ENCODE results near the gene MTHFD2L.
A peak's percentile ranks its signal among the peaks of the same experiment; 100 is the strongest.
"Not testable (repeated sequence)": the region's sequence is repeated elsewhere in the genome, so short reads cannot be mapped to it uniquely, and the experiment has no call there.

Gene MTHFD2L

DNA sequence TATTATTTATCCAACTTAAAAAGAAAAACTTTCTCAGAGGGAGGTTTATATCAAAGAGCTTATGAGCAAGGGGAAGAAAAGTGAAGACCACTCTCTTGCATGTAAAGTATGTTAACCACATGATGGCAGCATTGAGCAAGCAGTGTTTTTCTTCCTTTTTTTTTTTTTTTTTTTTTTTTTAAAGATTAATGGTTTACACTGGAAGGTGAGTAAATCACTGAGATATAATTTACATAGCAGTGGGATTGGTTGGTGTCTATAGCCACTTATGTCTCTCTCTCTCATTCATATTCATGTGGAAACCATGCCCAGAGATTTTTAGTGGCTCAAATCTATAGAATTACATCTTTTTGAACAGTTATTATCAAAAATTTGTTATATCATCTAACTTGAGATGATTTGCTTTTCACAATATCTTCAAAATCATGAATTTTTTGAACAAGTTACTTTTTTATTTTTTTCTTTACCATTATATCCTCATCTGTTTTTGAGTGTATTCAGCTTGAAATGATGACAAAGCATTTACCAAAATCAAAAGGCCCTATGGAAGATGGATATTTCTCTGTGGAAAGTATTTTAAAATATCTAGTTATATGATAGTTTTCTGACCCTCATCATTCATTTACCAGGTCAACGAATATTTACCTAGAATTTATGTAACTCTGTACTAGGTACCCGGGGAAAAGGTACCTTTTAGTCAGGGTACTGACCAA is 31.6 kb downstream of the MTHFD2L start:
- DNase-seq (ENCODE audit: low spot score): no peak

DNA sequence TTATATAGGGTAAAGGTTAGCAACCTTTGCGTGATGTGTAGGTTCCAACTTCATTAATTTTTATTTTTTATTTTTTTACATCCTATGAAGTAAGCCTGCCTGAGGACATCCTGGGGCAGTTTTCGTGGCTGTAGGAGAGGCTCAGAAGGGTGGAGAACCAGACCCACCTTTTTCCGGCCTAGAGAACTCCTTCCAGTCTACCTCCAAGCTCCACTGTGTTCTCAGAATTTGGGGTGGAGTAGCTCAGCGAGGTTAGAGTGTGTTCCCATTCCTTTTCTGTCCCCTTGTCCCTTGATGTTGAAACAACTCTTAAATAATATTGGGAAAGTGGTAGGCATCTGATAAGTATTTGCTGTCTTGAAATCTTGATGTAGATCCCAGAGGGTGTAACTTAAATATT is 32.4 kb downstream of the MTHFD2L start:
- DNase-seq (ENCODE audit: low spot score): no peak

DNA sequence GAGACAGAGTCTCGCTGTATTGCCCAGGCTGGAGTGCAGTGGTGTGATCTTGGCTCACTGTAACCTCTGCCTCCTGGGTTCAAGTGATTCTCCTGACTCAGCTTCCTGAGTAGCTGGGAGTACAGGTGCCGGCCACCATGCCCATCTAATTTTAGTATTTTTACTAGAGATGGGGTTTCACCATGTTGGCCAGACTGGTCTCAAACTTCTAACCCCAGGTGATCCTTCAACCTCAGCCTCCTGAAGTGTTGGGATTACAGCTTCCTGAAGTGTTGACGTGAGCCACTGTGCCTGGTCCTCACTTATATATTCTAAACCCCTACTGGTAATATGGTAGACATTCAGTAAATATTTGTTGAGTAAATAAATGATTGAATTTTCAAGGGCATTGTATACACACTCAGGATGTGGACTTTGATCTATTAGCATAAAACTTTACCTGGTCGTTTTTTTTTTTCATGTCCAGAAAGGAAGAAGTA is 33.0 kb downstream of the MTHFD2L start:
- no peak for DNase-seq (ENCODE audit: low spot score)

DNA sequence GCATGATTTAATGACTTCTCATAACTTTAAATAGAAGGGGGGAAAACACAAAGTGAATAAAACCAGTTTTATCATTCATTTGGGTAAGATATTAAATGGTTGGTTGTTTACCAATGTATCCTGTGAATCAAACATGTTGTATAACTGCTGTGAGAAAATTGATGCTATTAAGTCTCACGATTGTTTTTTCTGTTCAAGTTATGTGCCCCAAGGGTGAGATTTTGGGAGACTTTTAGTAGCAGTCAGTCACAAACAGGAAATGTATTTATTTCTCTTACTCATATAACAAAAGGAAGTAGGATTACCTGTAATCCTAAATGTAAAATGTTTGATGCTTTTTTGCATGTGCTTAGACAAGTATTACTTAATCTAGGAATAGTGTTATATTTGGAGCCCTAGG is 39.2 kb downstream of the MTHFD2L start:
- DNase-seq (ENCODE audit: low spot score): no peak

DNA sequence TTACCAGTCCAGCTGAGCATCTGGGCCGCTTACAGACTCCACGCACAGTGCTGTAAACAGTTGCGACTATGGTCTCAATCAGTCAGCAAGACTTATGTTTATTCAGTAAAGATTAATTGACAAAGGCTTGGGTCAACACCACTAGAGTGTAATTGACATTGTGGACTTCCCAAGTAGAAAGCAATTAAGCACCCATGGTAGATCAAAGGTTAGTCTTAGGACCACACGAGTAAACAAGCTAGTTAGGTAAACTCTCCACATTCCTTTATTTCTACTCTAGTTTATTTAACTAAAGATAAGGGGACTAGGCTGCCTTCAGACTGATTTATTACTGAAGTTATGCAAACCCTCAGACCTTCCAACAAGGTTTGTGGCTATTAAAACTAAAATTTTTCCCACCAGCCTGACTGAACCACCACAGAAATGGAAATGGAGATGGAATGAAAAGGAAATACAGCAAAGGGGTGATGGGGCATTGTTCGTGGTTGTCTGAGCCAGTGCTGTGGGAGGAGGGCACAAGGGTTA is 44.2 kb downstream of the MTHFD2L start:
- DNase-seq (ENCODE audit: low spot score): no peak

DNA sequence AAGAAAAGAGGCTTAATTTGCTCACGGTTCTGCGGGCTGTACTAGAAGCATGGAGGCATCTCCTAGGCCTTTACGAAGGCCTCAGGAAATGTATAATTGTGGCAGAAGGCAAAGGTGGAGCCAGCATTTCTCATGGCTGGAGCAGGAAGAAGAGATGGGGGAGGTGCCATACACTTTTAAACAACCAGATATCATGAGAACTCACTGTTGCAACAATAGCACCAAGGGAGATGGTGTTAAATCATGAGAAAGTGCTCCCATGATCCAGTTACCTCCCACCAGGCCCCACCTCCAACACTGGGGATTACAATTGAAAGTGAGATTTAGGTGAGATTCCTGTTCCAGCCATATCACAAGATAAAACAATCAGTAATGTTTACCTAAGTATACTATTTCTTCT is 45.5 kb downstream of the MTHFD2L start:
- DNase-seq (ENCODE audit: low spot score): no peak

DNA sequence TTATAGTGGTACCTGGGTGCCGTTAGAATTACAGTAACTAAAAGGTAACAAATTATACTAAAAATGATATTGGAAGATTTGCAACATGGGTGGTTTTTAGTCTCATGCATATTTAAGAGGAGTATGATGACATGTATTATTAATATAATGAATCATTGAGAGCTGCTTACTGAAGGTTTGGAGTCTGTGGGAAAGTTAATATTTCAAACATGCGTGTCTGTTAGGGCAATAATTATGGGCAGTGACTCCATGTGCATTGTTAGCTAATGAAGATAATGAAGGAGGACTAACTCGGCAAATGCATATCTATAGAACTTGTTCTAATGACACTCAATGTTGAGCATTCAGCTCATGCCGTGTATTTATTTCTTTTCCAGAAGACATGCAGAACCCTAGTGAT is 47.1 kb downstream of the MTHFD2L start:
- DNase-seq (ENCODE audit: low spot score): no peak

DNA sequence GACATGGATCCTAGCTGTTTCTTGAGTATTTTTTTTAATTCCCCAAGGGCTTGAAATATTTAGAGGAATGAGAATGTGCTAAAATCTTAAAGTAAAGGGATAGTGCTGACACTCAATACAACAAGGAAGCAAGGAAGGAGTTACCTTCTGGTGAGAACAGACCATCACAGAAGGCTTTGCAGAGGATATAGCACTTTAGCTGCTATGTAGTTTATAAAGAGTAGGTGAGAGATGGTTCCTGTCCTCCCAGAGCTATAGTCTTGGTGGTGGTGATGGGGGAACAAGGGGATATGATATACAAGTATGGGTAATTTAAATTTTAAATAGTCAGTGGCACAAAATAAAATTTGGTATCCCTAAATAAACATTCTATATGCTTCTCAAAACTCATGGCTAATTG is 47.6 kb downstream of the MTHFD2L start:
- no peak for DNase-seq (ENCODE audit: low spot score)

DNA sequence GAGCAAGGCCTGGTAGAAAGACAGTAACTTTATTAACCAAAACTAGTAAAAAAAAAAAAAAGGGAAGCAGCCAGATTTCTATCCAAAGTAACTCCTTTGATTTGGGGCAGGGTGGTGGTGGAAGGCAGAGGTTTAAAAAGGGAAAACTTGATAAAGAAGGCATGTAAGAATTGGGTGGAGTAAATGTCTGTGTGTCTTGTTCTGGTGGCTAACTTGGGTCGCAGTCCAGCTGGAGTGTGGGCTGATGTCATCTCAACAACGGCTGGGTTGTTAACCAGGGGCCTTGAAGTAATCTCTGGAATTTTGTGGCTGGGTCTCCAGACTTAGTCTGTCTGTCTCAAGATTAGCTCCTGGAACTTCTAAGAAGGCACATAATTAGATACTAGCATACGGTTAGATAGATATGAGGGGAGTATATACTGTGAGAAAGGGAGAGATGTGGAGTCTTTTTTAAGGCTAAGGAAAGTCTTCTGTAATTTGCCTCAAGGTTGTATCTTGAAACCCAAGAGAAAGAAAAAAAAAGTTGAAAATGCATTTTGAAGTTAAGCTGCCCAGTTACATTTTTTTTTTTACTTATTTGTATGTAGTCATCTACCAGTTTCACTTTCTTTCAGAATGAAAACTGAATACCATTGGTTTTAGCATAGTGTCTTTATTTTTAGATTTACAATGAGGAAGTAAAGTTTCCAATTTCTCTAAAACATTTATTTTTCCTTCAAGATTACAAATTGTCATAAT is 48.3 kb downstream of the MTHFD2L start:
- DNase-seq (ENCODE audit: low spot score): no peak

DNA sequence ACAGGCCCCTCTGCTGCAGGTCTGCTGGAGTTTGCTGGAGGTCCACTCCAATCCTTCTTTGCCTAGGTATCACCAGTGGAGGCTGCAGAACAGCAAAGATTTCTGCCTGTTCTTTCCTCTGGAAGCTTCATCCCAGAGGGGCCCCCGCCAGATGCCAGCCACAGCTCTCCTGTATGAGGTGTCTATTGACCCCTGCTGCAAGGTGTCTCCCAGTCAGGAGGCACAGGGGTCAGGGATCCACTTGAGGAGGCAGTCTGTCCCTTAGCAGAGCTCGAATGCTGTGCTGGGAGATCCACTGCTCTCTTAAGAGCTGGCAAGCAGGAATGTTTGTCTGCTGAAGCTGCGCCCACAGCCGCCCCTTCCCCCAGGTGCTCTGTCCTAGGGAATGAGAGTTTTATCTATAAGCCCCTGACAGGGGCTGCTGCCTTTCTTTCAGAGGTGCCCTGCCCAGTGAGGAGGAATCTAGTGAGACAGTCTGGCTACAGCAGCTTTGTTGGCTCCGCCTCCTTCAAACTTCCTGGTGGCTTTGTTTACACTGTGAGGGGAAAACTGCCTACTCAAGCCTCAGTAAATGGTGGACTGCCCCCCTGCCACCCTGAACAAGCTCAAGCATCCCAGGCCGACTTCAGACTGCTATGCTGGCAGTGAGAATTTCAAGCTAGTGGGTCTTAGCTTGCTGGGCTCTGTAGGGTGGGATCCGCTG is 56.7 kb downstream of the MTHFD2L start:
- not testable (repeated sequence) for DNase-seq (ENCODE audit: low spot score)

DNA sequence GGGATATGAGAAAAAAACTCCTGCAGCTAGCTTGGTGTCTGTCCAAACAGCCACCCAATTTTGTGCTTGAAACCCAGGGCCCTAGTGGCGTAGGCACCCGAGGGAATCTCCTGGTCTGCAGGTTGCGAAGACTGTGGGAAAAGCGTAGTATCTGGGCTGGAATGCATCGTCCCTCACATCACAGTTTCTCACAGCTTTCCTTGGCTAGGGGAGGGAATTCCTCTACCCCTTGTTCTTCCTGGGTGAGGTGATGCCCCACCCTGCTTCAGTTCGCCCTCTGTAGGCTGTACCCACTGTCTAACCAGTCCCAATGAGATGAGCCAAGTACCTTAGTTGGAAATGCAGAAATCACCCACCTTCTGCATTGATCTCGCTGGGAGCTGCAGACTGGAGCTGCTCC is 57.3 kb downstream of the MTHFD2L start:
- DNase-seq (ENCODE audit: low spot score): not testable (repeated sequence)

DNA sequence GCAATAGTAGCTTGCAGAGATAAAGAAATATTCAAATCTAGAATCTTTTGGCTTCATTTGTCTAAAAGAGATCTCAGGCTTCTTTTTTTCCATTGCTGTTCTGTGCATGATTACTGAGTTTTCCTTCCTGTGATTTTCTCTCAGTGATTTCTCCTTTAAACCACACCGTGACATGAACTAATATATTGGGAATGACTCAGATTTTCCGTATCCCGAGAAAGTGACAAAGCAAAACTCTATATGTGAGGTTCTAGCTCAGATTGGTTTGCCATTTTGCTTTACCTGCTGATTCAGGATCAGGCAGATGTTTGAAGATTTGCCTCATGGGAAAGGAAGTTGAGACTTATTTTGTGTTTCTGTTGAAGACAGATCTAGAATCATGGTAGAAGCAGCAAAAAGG is 59.4 kb downstream of the MTHFD2L start:
- DNase-seq (ENCODE audit: low spot score): no peak

DNA sequence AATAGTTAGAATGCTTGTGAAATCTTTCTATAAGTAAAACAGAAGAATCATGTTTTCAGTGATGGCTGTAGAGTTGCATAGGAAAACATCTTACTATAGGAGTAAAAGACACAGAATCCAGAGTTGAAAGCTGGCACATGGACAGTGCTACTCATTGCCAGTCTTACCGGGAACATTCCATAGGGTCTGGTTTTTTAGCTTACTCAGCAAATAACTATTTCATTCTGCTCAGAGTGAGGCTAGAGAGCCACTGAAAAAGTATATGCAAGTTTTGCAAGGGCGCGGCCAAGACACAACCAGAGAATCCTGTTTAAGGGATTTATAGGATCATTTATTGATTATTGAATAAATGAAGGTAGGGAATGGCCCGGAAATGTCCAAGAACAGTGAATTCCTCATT is 60.3 kb downstream of the MTHFD2L start:
- DNase-seq (ENCODE audit: low spot score): no peak

DNA sequence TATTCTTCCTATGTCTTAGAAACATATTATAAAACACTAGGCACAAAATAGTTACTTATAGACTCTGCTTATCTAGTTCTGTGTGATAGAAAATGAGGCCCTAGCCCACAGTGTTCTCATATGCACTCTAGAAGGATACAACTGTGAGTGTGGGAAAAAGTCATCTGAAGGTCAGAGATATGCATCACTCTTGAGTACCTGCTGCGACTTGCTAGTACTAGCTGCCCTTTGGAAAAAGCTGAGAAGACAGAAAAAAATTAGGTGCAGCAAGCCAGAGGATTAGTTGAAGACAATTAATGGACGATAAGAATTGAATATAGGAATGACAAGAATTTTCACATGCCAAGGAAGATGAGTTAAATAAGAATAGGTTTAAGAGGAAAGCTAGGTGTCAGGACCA is 61.3 kb downstream of the MTHFD2L start:
- DNase-seq (ENCODE audit: low spot score): no peak

DNA sequence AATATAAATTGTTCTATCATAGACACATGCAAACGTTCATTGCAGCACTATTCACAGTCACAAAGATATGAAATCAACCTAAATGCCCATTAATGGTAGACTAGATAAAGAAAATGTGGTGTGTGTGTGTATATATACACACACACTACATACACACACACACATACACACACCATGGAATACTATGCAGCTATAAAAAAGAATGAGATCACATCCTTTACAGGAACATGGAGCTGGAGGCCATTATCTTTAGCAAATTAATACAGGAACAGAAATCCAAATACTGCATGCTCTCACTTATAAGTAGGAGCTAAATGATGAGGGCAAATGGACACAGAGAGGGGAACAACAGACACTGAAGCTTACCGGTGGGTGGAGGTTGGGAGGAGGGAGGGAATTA is 65.2 kb downstream of the MTHFD2L start:
- no peak for DNase-seq (ENCODE audit: low spot score)

DNA sequence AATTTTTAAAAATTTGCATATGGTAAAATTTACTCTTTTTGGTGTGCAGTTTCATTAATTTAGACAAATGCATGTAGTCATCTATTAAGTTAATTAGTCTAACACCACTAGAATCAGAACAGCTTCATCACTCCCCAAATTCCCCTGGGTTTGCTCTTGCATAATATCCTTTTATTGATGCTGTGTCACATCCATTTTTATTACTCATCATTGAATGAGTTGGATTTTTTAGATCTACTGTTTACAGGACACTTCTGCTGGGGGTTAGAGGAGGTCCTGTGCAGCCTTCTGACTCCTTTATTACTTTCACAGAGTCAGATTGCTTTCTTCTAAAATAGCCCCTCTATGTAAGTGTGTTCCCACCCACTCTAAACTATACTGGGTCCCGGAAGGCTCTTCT is 65.9 kb downstream of the MTHFD2L start:
- no peak for DNase-seq (ENCODE audit: low spot score)

DNA sequence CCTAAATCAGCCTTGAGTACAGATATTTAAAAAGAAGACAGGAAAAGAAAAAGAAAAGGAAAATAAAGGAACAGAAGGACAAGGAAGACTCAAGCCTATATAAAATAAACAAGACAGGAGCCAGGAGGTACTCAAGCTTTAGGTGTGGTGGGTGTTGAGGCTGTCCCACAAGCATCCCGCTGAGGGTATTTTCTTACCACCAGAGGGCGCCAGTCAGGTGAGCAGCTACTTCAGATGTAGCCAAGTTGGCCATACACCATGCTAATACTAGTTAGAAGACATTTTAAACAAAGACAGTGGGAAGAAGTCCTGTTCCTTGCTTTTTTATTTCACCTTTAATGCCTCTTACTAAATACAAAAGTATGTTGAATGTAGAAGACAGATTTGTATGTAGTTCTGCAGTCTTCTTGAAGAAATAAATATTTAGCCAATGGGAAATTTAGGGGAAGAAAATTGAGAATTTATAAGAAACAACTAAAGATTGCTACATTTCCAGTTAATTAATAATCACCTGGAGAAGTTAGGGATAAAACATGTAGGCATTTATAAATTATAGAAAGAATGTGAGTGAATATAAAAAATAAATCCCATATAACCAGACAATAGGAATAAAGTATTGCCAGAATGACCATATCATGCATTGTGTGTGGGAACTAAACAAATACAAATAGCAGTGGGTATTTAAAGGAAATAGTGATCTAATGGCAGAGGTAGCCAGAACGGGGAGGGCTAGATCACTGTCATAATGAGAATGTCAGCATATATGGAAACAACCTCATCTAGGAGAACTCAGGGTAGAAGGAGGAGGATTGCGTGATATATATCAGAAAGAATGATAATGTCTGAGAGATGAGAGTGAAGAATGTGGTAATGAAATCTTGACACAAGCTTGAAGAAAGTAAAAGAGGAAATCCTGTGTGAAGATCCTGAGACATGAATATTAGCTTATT is 71.0 kb downstream of the MTHFD2L start:
- DNase-seq (ENCODE audit: low spot score): peak; percentile 32

DNA sequence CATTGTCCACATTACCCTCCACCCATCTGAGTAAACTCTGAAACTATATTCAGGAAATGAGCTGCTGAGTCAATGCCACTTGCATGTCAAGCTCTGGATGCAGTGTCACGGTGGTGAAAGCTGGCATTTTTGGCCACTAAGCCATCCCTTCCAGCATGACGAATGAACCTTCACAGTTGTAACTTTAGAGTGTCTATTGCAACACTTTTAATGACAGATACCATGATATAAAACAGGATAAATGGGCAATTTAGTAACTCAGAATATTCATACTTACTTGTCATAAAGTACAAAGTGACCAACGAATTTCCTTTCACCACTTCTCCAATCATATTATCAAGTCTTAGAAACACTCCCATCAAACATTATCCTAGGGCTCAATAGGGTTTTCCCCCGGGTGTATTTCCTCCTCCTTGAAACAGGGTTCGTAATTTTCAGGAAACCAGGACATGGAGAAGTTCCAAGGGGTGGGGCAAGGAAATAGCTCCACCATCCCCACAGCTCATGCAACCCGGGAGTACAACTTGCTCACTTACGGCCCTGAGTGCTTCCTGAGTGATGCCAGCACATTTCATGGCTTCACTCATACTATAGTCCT is 73.1 kb downstream of the MTHFD2L start:
- no peak for DNase-seq (ENCODE audit: low spot score)

DNA sequence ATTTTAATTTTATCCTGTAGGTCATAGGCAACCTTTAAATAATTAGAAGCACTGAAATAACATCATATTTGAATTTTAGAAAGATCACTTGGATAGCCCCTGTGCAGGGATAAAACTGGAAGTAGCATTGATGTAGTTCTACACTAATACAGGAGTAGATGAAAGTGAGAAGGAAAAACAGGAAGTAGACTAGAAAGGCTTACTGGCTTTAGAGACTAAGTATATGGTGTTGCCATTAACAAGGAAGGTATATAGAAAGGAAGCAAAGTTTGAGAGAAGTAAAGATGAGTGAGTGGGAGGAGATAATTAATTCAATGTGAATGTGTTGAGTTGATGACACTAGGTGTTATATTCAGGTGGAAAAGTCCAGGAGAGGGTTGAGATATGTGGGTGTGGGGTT is 77.2 kb downstream of the MTHFD2L start:
- no peak for DNase-seq (ENCODE audit: low spot score)

DNA sequence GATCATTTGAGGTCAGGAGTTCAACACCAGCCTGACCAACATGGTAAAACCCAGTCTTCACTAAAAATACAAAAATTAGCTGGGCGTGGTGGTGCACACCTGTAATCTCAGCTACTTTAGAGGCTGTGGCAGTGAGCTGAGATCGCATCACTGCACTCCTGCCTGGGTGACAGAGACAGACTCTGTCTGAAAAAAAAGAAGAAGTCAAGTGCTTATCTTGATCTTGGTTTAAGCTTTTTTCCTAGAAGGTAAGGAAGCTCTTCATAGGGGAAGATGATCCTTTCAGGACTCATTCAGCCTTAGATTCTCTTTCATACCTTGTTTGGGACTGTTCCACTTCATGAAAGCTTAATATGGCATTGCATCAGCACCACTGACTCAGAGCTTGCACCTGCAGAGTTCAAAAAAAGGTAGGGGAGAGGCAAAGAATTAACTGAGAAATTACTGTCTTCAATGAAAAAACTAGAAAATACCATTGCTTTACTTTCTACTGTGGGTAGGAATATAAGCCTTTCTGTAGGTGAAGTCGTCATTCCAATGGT is 79.6 kb downstream of the MTHFD2L start:
- DNase-seq (ENCODE audit: low spot score): no peak

DNA sequence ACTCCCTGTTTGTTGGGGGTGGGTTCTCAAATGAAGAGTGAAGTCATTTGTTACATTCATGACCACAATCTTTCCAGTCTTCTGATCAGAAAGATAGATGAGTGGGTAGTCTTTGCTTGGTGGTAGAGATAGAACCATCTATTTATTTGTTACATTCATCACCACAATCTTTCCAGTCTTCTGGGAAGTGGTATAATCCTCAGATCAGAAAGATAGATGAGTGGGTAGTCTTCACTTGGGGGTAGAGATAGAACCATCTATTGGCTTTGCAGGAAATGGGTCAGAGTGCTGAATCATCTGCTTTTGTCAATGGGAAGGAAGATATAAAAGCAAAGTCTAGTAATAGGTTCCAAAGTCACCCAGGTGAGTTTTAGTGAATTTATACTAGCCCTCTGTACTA is 86.1 kb downstream of the MTHFD2L start:
- no peak for DNase-seq (ENCODE audit: low spot score)

Measured in HuH-7 (cell line).